Right ventricle myocardium superior (tissue), 1 donor: Measurements from ENCODE around the gene VWA7. TPM values are rescaled to one million over a fixed set of nuclear protein-coding genes. Genes with fewer than 3 reads are reported as not detected.

ENCODE experiments used
- ATAC-seq: fragments of 200-7000 bp; cut with Tn5 transposase; one replicate; pipeline ENCODE4 v1.9.1; 2020; ENCODE audit warnings: mild to moderate bottlenecking; ENCODE audit not compliant: poor library complexity
- DNase-seq: peaks from one replicate; pipeline ENCODE4 v3.0.0-alpha.2; 2020
- intact Hi-C: fragments of 100-400 bp; cut with DNase I; formaldehyde crosslinking; loops from one replicate; pipeline ENCODE4 v1.11.2; 2022
- total RNA-seq: library from RNA; stranded (reverse); fragmentation: NEBNext Ultra II Directional; extraction: Animal tissue kit (Norgen Biotek cat#: 25700); gene quantifications from one replicate; pipeline ENCODE4 v1.2.1, GENCODE V29; 2021
- donor health status: DM: no; HTN: yes; CAD: no; lungs with severe emphysema.

VWA7 gene
- total RNA-seq, 1 donor from 2014 or later = 9.5 TPM

- DNase-seq (no peak), ATAC-seq (no peak)
- intact Hi-C loops = loop anchor here (5.0 to 10.0 kb wide), 2 partner anchors 36 to 97 kb away; partner anchors contain the start of gene ABHD16A
Measured at GRCh38 chr6:31737991-31738979, 38.8 kb downstream of the VWA7 start.

GRCh38 chr6:31737315-31737990 lies 39.7 kb downstream of the VWA7 start:
- ATAC-seq (no peak), DNase-seq (no peak)
- intact Hi-C loops = loop anchor here (5.0 to 10.0 kb wide), 2 partner anchors 35 to 97 kb away; partner anchors contain the start of gene ABHD16A

GRCh38 chr6:31736768-31737314 lies 40.3 kb downstream of the VWA7 start:
- ATAC-seq (no peak), DNase-seq (no peak)
- intact Hi-C loops = loop anchor here (5.0 to 10.0 kb wide), 2 partner anchors 35 to 98 kb away; partner anchors contain the start of gene ABHD16A

- peak; percentile 91 for DNase-seq
- intact Hi-C loops = loop anchor here (5.0 to 10.0 kb wide), 2 partner anchors 34 to 99 kb away; partner anchors contain the start of gene ABHD16A
- peak; percentile 72 for ATAC-seq
Measured at GRCh38 chr6:31736021-31736767, 40.9 kb downstream of the VWA7 start, which contains the start of gene CLIC1. Gene CLIC1, minus strand, starts transcription at chr6:31736530. Its CDS starts 230 bp downstream, at chr6:31736300.

GRCh38 chr6:31734821-31735406 lies 42.2 kb downstream of the VWA7 start:
- ATAC-seq (no peak), DNase-seq (peak; percentile 63)
- intact Hi-C loops = loop anchor here (5.0 to 10.0 kb wide), 2 partner anchors 33 to 100 kb away; partner anchors contain the start of gene ABHD16A

GRCh38 chr6:31734247-31734820 lies 42.8 kb downstream of the VWA7 start:
- no peak for ATAC-seq
- no peak for DNase-seq
- intact Hi-C loops = loop anchor here (10.0 kb wide), 1 partner anchor 100 kb away; no protein-coding TSS in a partner anchor

- ATAC-seq = no peak
- intact Hi-C loops = loop anchor here (10.0 kb wide), 1 partner anchor 101 kb away; no protein-coding TSS in a partner anchor
- DNase-seq = no peak
Measured at GRCh38 chr6:31733734-31734133, 43.4 kb downstream of the VWA7 start.

- intact Hi-C loops = loop anchor here (10.0 kb wide), 1 partner anchor 103 kb away; no protein-coding TSS in a partner anchor
- no peak for DNase-seq
- no peak for ATAC-seq
Measured at GRCh38 chr6:31732029-31732428, 45.1 kb downstream of the VWA7 start.

- no peak for DNase-seq
- intact Hi-C loops = loop anchor here (10.0 kb wide), 1 partner anchor 104 kb away; no protein-coding TSS in a partner anchor
- ATAC-seq = no peak
Measured at GRCh38 chr6:31730631-31731086, 46.5 kb downstream of the VWA7 start.

- peak; percentile 89 for ATAC-seq
- intact Hi-C loops = loop anchor here (10.0 kb wide), 1 partner anchor 105 kb away; no protein-coding TSS in a partner anchor
Measured at GRCh38 chr6:31729979-31730630, 47.0 kb downstream of the VWA7 start.

GRCh38 chr6:31729515-31729978 lies 47.6 kb downstream of the VWA7 start:
- intact Hi-C loops = no loop called here
- peak; percentile 95 for DNase-seq
- peak; percentile 90 for ATAC-seq

More at GRCh38 chr6:31729979-31730630, 47.0 kb downstream of the VWA7 start:
- peak; percentile 96 for DNase-seq

GRCh38 chr6:31728767-31729514 lies 48.2 kb downstream of the VWA7 start, which contains the start of gene DDAH2:
Gene DDAH2, minus strand, starts transcription at chr6:31729299. Its CDS starts 138 bp downstream, at chr6:31729161.
- DNase-seq (no peak), ATAC-seq (peak; percentile 42)
- intact Hi-C loops = no loop called here

GRCh38 chr6:31727717-31728671 lies 49.1 kb downstream of the VWA7 start:
- no peak for ATAC-seq
- no peak for DNase-seq
- intact Hi-C loops = no loop called here

- ATAC-seq (no peak), DNase-seq (peak; percentile 58)
- intact Hi-C loops = no loop called here
Measured at GRCh38 chr6:31727034-31727716, 50.0 kb downstream of the VWA7 start.
